Choroid plexus epithelial cell (primary cell): ENCODE results near the gene NR1H2.

ENCODE experiments used
- DNase-seq: peaks from one replicate; pipeline ENCODE4 v3.0.0-alpha.2; 2010; ENCODE audit warnings: low read depth
- H3K4me3 ChIP-seq: 2 replicates; pipeline ENCODE4 v1.5.1; 2011; ENCODE audit warnings: low read depth, mild to moderate bottlenecking, control low read depth, low read length, moderate library complexity
- CTCF ChIP-seq: conservative IDR thresholded peaks from 2 replicates; pipeline ENCODE4 v1.5.1; 2011; ENCODE audit warnings: low read depth, mild to moderate bottlenecking, control low read depth, inconsistent platforms, low read length, moderate library complexity

The NR1H2 gene

GRCh38 chr19:50432221-50433028 lies 56.2 kb downstream of the NR1H2 start, which contains the start of gene MYBPC2:
MYBPC2 (plus strand) TSS chr19:50432892; CDS start chr19:50432954, 62 bp downstream.
- DNase-seq: peak; percentile 69

More at GRCh38 chr19:50432221-50433028, 56.2 kb downstream of the NR1H2 start, which contains the start of gene MYBPC2:
- H3K4me3 ChIP-seq: peak within 1 kb of the TSS; percentile 63
- TF ChIP-seq CTCF: no peak
